ENCODE data around the gene HCRTR2. TPM values are rescaled to one million over a fixed set of nuclear protein-coding genes. Genes with fewer than 3 reads are reported as not detected.

HCRTR2 gene
- not detected in 2 replicates for total RNA-seq

GRCh38 chr6:55174211-55175026 lies at the start of gene HCRTR2:
Gene HCRTR2, plus strand, starts transcription at chr6:55174515. Its CDS starts 73 bp downstream, at chr6:55174588.

GRCh38 chr6:55327169-55327568 lies 152.9 kb downstream of the HCRTR2 start, which contains the start of gene GFRAL:
Gene GFRAL, plus strand, starts transcription at chr6:55327469. Its CDS starts 86 bp downstream, at chr6:55327555.

Other genes starting within 250 kb of the HCRTR2 start
- gene GFRAL, start 153.0 kb downstream of the HCRTR2 start, total RNA-seq: not detected in 2 replicates

Measured in tracheal epithelial cell (primary cell).